Gastroesophageal sphincter (tissue), 4 donors: Measurements from ENCODE around the gene TLR1. TPM values are rescaled to one million over a fixed set of nuclear protein-coding genes. Genes with fewer than 3 reads are reported as not detected.

Experiments used
- ATAC-seq: fragments of 150-250 bp; one replicate; pipeline ENCODE4 v1.9.1; 2016; ENCODE audit warnings: mild to moderate bottlenecking, moderate library complexity
- H3K27ac ChIP-seq, 4 donors: fragments of 200-600 bp; sonication (generic) in 3 of 4; 1 replicate in 3 of 4; 2 replicates in 1 of 4; pipeline ENCODE4 v1.5.1; 2016 to 2019
- H3K27me3 ChIP-seq: fragments of 200-600 bp; sonication (generic); one replicate; pipeline ENCODE4 v1.5.1; 2019
- H3K36me3 ChIP-seq, 2 donors: fragments of 200-600 bp; sonication (generic); one replicate each; pipeline ENCODE4 v1.5.1; 2019; ENCODE audit warnings: control low read depth in 1 of 2
- H3K4me1 ChIP-seq, 3 donors: fragments of 200-600 bp; sonication (generic); 1 replicate in 2 of 3; 2 replicates in 1 of 3; pipeline ENCODE4 v1.5.1; 2016 to 2019; ENCODE audit warnings: control low read depth in 2 of 3
- H3K4me3 ChIP-seq, 2 donors: fragments of 200-600 bp; sonication (generic); one replicate each; pipeline ENCODE4 v1.5.1; 2019; ENCODE audit warnings: mild to moderate bottlenecking in 1 of 2, moderate library complexity in 1 of 2
- H3K9me3 ChIP-seq, 3 donors: fragments of 200-600 bp; sonication (generic); one replicate each; pipeline ENCODE4 v1.5.1; 2017 to 2019; ENCODE audit warnings: control low read depth in 2 of 3
- CTCF ChIP-seq, 4 experiments: fragments of 200-600 bp in 2 of 4; fragments of 450-650 bp in 2 of 4; sonication (generic) in 1 of 4; IDR thresholded peaks; one replicate each; pipeline ENCODE4 v1.5.1; 2017 to 2019; ENCODE audit warnings: antibody characterized with exemption in 4 of 4, mild to moderate bottlenecking in 2 of 4, moderate library complexity in 2 of 4
- EP300 ChIP-seq: sonication (generic); formaldehyde crosslinking; IDR thresholded peaks from one replicate; pipeline ENCODE4 v1.6.1; 2017; ENCODE audit warnings: antibody characterized with exemption, mild to moderate bottlenecking
- POLR2A ChIP-seq, 2 donors: fragments of 450-650 bp; IDR thresholded peaks; one replicate each; pipeline ENCODE4 v1.6.1; 2017; ENCODE audit warnings: antibody characterized with exemption in 2 of 2, mild to moderate bottlenecking in 2 of 2, moderate library complexity in 1 of 2
- POLR2AphosphoS5 ChIP-seq: sonication (generic); formaldehyde crosslinking; IDR thresholded peaks from one replicate; pipeline ENCODE4 v1.6.1; 2017; ENCODE audit warnings: antibody characterized with exemption
- WGBS, 2 donors: methylation state at CpG; one replicate each; pipeline ENCODE4 v1.1.5; 2018; ENCODE audit warnings: low coverage in 1 of 2; 5-methylcytosine and 5-hydroxymethylcytosine counted together
- total RNA-seq, 4 donors: library from RNA; depleted of rRNA; stranded (reverse); fragments of >200 nt; gene quantifications; one replicate each; pipeline ENCODE4 v1.1.0, GENCODE V29; 2016

TLR1 gene
- total RNA-seq, 4 donors from 2014 or later = 4.7 to 16.2 (median 11.9) TPM

GRCh38 chr4:38819569-38819968, 15.0 kb upstream of the TLR1 start:
- Histone ChIP-seq H3K4me3 (no peak overlapping the region), H3K27ac (no peak overlapping the region), H3K4me1 (no peaks in the 10 kb centered on the region), H3K27me3 (no peaks in the 10 kb centered on the region), H3K36me3 (no peaks in the 10 kb centered on the region), H3K9me3 (peaks cover 0 to 12% (median 0%) of the 10 kb centered on the region in 3 donors)
- TF ChIP-seq EP300 (no peak), POLR2AphosphoS5 (no peak), POLR2A (IDR thresholded peaks at IDR 0.05) (no peak), CTCF (IDR thresholded peaks at IDR 0.05) (no peak)
- WGBS, 2 donors = 46 to 49% methylated on average over 3 of the region's 3 CpGs
- ATAC-seq = no peak

- WGBS, 2 donors = 90 to 92% methylated on average over 2 of the region's 5 CpGs
- ATAC-seq = no peak
- no peak overlapping the region for H3K27ac ChIP-seq
Measured at GRCh38 chr4:38818441-38818976, 13.9 kb upstream of the TLR1 start.

GRCh38 chr4:38815885-38816782, 11.5 kb upstream of the TLR1 start:
- Histone ChIP-seq H3K27ac (peak overlapping the region in 1 of 4 donors; percentile 48), H3K27me3 (no peaks in the 10 kb centered on the region), H3K36me3 (no peaks in the 10 kb centered on the region), H3K4me3 (no peak overlapping the region), H3K4me1 (no peaks in the 10 kb centered on the region), H3K9me3 (peaks cover 0 to 12% (median 0%) of the 10 kb centered on the region in 3 donors)
- TF ChIP-seq POLR2AphosphoS5 = no peak
- TF ChIP-seq CTCF (IDR thresholded peaks at IDR 0.05) = no peak
- TF ChIP-seq EP300 = no peak
- no peak for TF ChIP-seq POLR2A (IDR thresholded peaks at IDR 0.05)
- 59 to 70% methylated on average over 2 to 3 of the region's 3 CpGs for WGBS, 2 donors
- ATAC-seq = peak; percentile 61

More at GRCh38 chr4:38818441-38818976, 13.9 kb upstream of the TLR1 start:
- Histone ChIP-seq H3K4me3 (no peak overlapping the region), H3K4me1 (no peaks in the 10 kb centered on the region), H3K9me3 (peaks cover 0 to 12% (median 0%) of the 10 kb centered on the region in 3 donors), H3K27me3 (no peaks in the 10 kb centered on the region), H3K36me3 (no peaks in the 10 kb centered on the region)
- TF ChIP-seq POLR2AphosphoS5 = no peak
- no peak for TF ChIP-seq EP300
- no peak for TF ChIP-seq POLR2A (IDR thresholded peaks at IDR 0.05)
- no peak for TF ChIP-seq CTCF (IDR thresholded peaks at IDR 0.05)

GRCh38 chr4:38814386-38814785, 9.8 kb upstream of the TLR1 start:
- Histone ChIP-seq H3K27ac (no peak overlapping the region), H3K4me3 (no peak overlapping the region), H3K4me1 (no peaks in the 10 kb centered on the region), H3K27me3 (no peaks in the 10 kb centered on the region), H3K9me3 (peaks cover 0 to 12% (median 0%) of the 10 kb centered on the region in 3 donors), H3K36me3 (no peaks in the 10 kb centered on the region)
- ATAC-seq = no peak
- TF ChIP-seq POLR2AphosphoS5 (no peak), EP300 (no peak), POLR2A (IDR thresholded peaks at IDR 0.05) (no peak), CTCF (IDR thresholded peaks at IDR 0.05) (no peak)
- WGBS, 2 donors = 57 to 64% methylated on average over 2 to 3 of the region's 3 CpGs
